ENCODE measurements around the gene PTPRE.

DNA sequence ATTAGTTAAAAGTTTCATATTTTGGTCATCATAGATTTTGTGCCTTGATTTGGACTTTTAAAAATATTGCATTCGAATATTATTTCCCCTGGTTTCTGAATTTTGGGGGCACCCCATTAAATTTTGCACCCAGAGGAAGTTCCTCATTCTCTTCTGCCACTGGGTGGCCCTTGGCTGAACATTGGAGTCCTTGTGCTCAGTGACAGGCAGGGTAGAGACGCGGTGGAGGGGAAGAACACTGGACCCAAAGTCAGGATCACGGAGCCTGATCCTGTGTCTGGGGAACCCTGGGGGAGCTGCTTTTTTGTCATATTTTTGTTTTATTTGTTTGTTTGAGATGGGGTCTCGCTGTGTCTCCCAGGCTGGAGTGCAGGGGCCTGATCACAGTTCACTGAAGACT, 144.6 kb downstream of the PTPRE start:
- TF ChIP-seq, protein P1, sequence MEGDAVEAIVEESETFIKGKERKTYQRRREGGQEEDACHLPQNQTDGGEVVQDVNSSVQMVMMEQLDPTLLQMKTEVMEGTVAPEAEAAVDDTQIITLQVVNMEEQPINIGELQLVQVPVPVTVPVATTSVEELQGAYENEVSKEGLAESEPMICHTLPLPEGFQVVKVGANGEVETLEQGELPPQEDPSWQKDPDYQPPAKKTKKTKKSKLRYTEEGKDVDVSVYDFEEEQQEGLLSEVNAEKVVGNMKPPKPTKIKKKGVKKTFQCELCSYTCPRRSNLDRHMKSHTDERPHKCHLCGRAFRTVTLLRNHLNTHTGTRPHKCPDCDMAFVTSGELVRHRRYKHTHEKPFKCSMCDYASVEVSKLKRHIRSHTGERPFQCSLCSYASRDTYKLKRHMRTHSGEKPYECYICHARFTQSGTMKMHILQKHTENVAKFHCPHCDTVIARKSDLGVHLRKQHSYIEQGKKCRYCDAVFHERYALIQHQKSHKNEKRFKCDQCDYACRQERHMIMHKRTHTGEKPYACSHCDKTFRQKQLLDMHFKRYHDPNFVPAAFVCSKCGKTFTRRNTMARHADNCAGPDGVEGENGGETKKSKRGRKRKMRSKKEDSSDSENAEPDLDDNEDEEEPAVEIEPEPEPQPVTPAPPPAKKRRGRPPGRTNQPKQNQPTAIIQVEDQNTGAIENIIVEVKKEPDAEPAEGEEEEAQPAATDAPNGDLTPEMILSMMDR (IDR thresholded peaks at IDR 0.05), result no peak
- TF ChIP-seq POLR2A (IDR thresholded peaks at IDR 0.05), result no peak

All from upper lobe of left lung (tissue), 4 donors.